Right lobe of liver (tissue), 6 donors: ENCODE data around the gene TRANK1. TPM values are rescaled to one million over a fixed set of nuclear protein-coding genes. Genes with fewer than 3 reads are reported as not detected.

Experiments
- ATAC-seq, 4 donors: fragments of 200-7000 bp; cut with Tn5 transposase; one replicate each; pipeline ENCODE4 v1.9.1; 2020; ENCODE audit warnings: mild to moderate bottlenecking in 4 of 4, moderate library complexity in 4 of 4
- DNase-seq, 3 donors: peaks; one replicate each; pipeline ENCODE4 v3.0.0-alpha.2; 2020
- H3K27ac ChIP-seq, 3 donors: fragments of 200-600 bp; one replicate each; pipeline ENCODE4 v1.8.0; 2022
- H3K27me3 ChIP-seq, 2 donors: fragments of 200-600 bp; one replicate each; pipeline ENCODE4 v1.8.0; 2022
- H3K36me3 ChIP-seq, 4 donors: fragments of 200-600 bp; sonication (generic) in 1 of 4; one replicate each; pipeline versions ENCODE4 v1.5.1 to v1.8.0; 2017 to 2022; ENCODE audit warnings: control low read depth in 1 of 4
- H3K4me1 ChIP-seq, 4 donors: fragments of 200-600 bp; sonication (generic) in 1 of 4; one replicate each; pipeline versions ENCODE4 v1.5.1 to v1.8.0; 2017 to 2022; ENCODE audit warnings: control low read depth in 1 of 4
- H3K4me3 ChIP-seq, 3 donors: fragments of 200-600 bp; one replicate each; pipeline ENCODE4 v1.8.0; 2022
- H3K9me3 ChIP-seq, 4 donors: fragments of 200-600 bp; sonication (generic) in 1 of 4; one replicate each; pipeline versions ENCODE4 v1.5.1 to v1.8.0; 2017 to 2022; ENCODE audit warnings: control low read depth in 1 of 4
- CTCF ChIP-seq, 4 donors: fragments of 200-600 bp in 3 of 4; fragments of 450-650 bp in 1 of 4; IDR thresholded peaks; one replicate each; pipeline versions ENCODE4 v1.5.1 to v1.8.0; 2016 to 2022; ENCODE audit warnings: antibody characterized with exemption in 4 of 4, mild to moderate bottlenecking in 2 of 4
- POLR2A ChIP-seq: fragments of 450-650 bp; IDR thresholded peaks from one replicate; pipeline ENCODE4 v1.6.1; 2017; ENCODE audit warnings: antibody characterized with exemption, mild to moderate bottlenecking
- WGBS: methylation state at CpG from one replicate; pipeline ENCODE4 v1.1.6; 2018; ENCODE audit warnings: low coverage, low lambda C conversion rate; ENCODE audit not compliant: insufficient coverage; ENCODE audit errors: missing lambda C conversion rate; 5-methylcytosine and 5-hydroxymethylcytosine counted together
- intact Hi-C, 2 donors: fragments of 100-400 bp; cut with DNase I; formaldehyde crosslinking; loops; one replicate each; pipeline versions ENCODE4 v1.11.2 to v1.14.1; 2022
- total RNA-seq, 6 experiments: library from RNA; depleted of rRNA in 2 of 6; stranded (reverse); fragments of >200 nt in 2 of 6; fragmentation: NEBNext Ultra II Directional in 3 of 6; extraction: Animal tissue kit (Norgen Biotek cat#: 25700) in 3 of 6; gene quantifications; one replicate each; pipeline versions ENCODE4 v1.1.0 to v1.2.4, GENCODE V29; 2016 to 2023
- donor health status: DM: no; HTN: yes; CAD: no.
- donor health status: DM: no; HTN: no; CAD: no.
- donor health status: DM: no; HTN: no; CAD: no.
- donor health status: DM: no; HTN: yes; CAD: no.
- donor health status: DM: no; HTN: yes; CAD: no.

TRANK1 gene
- total RNA-seq, 6 experiments from 2014 or later, result 8.8 to 33.9 (median 19.6) TPM

DNA sequence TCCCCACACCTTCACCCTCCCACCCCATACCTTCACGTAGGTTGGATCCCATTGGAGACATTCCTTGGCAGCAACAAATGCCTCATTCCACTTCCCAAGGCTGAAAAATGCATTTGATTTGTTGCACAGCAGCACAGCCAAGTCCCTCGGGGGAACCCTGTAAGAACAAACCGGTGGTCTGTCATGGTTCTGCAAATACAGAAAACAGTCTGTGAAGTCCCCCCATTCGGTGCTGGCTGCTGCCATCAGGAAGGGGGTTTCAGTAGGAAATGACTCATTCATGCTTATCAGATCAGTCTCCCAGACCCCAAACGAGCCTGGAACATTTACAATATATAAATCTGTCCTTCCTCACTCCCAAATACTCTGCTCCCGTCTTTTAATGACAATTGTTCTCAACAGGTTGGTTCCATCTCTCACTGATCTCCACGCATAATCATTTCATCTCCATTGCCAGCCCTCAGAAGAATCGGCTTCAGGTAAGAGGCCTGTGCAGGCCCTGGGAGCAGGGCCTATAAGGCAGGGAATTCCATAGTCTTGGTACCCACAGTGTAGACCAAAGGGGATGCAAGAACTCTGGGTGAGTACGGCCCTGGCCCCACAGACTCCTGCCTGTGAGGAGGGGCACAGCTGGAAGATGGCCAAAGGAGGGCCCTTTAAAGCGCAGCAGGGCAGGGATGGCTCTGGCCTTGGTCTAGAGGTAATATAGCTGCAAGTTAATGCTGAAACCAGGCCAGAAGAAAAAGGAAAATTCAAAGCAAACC, 41.6 kb downstream of the TRANK1 start:
- Histone ChIP-seq H3K27ac (no peak overlapping the region), H3K27me3 (no peaks in the 10 kb centered on the region), H3K36me3 (peaks cover 0 to 28% (median 14%) of the 10 kb centered on the region in 4 donors), H3K9me3 (no peaks in the 10 kb centered on the region), H3K4me3 (no peak overlapping the region), H3K4me1 (peaks cover 0 to 7% (median 0%) of the 10 kb centered on the region in 4 donors)
- peak in 1 of 3 donors; percentile 36 for DNase-seq
- ATAC-seq, result no peak
- TF ChIP-seq POLR2A (no peak), CTCF (IDR thresholded peaks at IDR 0.05) (no peak)
- intact Hi-C loops, result loop anchor here in 1 of 2 donors (5.0 kb wide), 1 partner anchor 59 kb away; no protein-coding TSS in a partner anchor
- WGBS, result 61% methylated on average over 8 of the region's 10 CpGs

DNA sequence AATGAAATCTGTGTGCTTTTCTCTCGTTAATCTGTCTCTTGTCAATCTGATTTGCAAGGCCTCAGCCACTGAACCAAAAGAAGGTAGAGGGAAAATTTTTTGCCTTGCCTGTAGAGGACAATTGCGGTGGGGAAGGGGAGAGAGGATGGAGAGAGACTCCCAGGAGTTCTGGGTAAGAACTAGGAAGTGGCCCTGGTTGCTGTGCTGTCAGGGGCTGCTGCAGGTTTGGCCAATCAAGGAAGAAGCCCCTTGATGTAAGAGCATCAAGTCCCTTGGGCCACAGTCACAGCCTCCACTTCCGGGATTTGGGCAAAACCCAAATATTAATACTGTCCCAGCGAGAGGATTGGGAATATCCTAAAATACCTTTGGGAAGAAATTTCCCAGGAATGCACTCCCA, 43.3 kb downstream of the TRANK1 start:
- no peak overlapping the region for H3K4me3 ChIP-seq
- peaks cover 0 to 39% (median 14%) of the 10 kb centered on the region in 4 donors for H3K36me3 ChIP-seq
- DNase-seq (no peak), ATAC-seq (no peak)
- H3K27ac ChIP-seq, result no peak overlapping the region
- 95% methylated on average over 3 of the region's 4 CpGs for WGBS
- intact Hi-C loops, result loop anchor here in 1 of 2 donors (5.0 kb wide), 1 partner anchor 61 kb away; no protein-coding TSS in a partner anchor
- H3K9me3 ChIP-seq, result no peaks in the 10 kb centered on the region
- H3K27me3 ChIP-seq, result no peaks in the 10 kb centered on the region
- no peak for TF ChIP-seq POLR2A
- no peak for TF ChIP-seq CTCF (IDR thresholded peaks at IDR 0.05)
- peaks cover 0 to under 1% (median 0%) of the 10 kb centered on the region in 4 donors for H3K4me1 ChIP-seq

- H3K27ac ChIP-seq, result no peak overlapping the region
- DNase-seq, result no peak
- no peak overlapping the region for H3K4me3 ChIP-seq
- WGBS, result 76% methylated on average over 8 of the region's 8 CpGs
- no peak for ATAC-seq
- intact Hi-C loops, result loop anchor here in 1 of 2 donors (5.0 kb wide), 1 partner anchor 62 kb away; no protein-coding TSS in a partner anchor
- no peaks in the 10 kb centered on the region for H3K4me1 ChIP-seq
- no peaks in the 10 kb centered on the region for H3K9me3 ChIP-seq
- TF ChIP-seq CTCF (IDR thresholded peaks at IDR 0.05), result no peak
- no peak for TF ChIP-seq POLR2A
- peaks cover 0 to 39% (median 14%) of the 10 kb centered on the region in 4 donors for H3K36me3 ChIP-seq
- no peaks in the 10 kb centered on the region for H3K27me3 ChIP-seq
Measured at GRCh38 chr3:36900474-36901443, 44.1 kb downstream of the TRANK1 start.

- no peaks in the 10 kb centered on the region for H3K4me1 ChIP-seq
- ATAC-seq (peak in 1 of 4 donors; percentile 25), DNase-seq (no peak)
- H3K27ac ChIP-seq, result no peak overlapping the region
- peaks cover 0 to 47% (median 10%) of the 10 kb centered on the region in 4 donors for H3K36me3 ChIP-seq
- no peaks in the 10 kb centered on the region for H3K9me3 ChIP-seq
- no peaks in the 10 kb centered on the region for H3K27me3 ChIP-seq
- WGBS, result 77% methylated on average over 3 of the region's 3 CpGs
- no peak for TF ChIP-seq POLR2A
- TF ChIP-seq CTCF (IDR thresholded peaks at IDR 0.05), result no peak
- intact Hi-C loops, result no loop called here
- no peak overlapping the region for H3K4me3 ChIP-seq
Measured at GRCh38 chr3:36895496-36896409, 49.1 kb downstream of the TRANK1 start.
